ENCODE measurements around the gene OSBPL6.

DNA sequence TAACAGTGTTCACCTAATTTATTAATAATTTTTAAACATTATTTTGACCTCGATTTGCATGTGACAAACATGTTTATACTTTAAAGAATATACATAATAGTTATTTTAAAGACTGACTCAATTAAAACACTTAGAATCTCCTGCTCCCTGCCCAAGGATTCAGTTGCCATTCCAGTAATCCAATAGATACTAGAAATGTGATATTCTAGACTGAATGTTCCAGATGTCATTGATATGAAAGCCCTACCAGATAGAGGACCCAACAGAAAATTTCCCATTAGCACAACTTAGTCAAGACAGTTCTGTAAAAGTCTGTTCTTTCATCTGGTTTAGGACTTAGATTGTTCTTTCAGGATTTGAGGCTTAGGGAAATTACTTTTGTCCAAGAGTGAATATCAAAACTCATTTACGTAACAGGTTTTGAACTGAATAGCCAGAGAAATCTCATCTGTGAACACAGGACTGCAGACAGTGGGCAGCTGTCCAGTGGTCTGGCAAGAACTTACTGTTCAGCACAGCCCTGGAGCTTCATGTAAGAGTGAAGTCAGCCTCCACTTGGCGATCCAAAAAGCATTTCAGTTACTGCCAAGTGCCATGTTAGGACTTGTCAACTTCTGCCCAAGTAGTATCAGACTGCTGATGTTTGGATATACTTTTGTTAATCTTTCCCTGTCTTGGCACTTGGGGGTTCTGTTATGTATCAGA, 77.5 kb downstream of the OSBPL6 start:
- TF ChIP-seq, protein P1, sequence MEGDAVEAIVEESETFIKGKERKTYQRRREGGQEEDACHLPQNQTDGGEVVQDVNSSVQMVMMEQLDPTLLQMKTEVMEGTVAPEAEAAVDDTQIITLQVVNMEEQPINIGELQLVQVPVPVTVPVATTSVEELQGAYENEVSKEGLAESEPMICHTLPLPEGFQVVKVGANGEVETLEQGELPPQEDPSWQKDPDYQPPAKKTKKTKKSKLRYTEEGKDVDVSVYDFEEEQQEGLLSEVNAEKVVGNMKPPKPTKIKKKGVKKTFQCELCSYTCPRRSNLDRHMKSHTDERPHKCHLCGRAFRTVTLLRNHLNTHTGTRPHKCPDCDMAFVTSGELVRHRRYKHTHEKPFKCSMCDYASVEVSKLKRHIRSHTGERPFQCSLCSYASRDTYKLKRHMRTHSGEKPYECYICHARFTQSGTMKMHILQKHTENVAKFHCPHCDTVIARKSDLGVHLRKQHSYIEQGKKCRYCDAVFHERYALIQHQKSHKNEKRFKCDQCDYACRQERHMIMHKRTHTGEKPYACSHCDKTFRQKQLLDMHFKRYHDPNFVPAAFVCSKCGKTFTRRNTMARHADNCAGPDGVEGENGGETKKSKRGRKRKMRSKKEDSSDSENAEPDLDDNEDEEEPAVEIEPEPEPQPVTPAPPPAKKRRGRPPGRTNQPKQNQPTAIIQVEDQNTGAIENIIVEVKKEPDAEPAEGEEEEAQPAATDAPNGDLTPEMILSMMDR (conservative IDR thresholded peaks at IDR 0.05; ENCODE audit: low read length), result no peak
- TF ChIP-seq EZH2phosphoT487 (IDR thresholded peaks at IDR 0.05; ENCODE audit: borderline replicate concordance), result no peak
